IMR-90 (cell line): ENCODE data around the gene CHCHD1. TPM values are rescaled to one million over a fixed set of nuclear protein-coding genes. Genes with fewer than 3 reads are reported as not detected.

Experiments
- ATAC-seq: fragments of 200-7000 bp; cut with Tn5 transposase; 2 replicates; pipeline ENCODE4 v1.9.1; 2020; ENCODE audit warnings: low read depth, mild to moderate bottlenecking, moderate library complexity
- BruUV-seq: library from RNA; stranded (reverse); fragments of 400-500 nt; replicated peaks from 2 replicates; lab custom pipeline; 2021; lab: Mats Ljungman, UMichigan
- CTCF ChIA-PET: fragments of 300-600 bp; formaldehyde crosslinking; extraction: SDS; loops from one replicate; lab custom pipeline; 2021; ENCODE audit warnings: antibody characterized with exemption; lab: Yijun Ruan, JAX
- POLR2A ChIA-PET: fragments of 300-600 bp; sonication (Branson Sonifier 250); formaldehyde crosslinking; loops from one replicate; lab custom pipeline; 2022; ENCODE audit warnings: antibody characterized with exemption; ENCODE audit not compliant: unreplicated experiment; lab: Charles Lee
- DNase-seq: peaks from one replicate; pipeline ENCODE4 v3.0.0; 2013
- H2AFZ ChIP-seq: replicated peaks from 2 replicates; pipeline ENCODE3; 2013; ENCODE audit warnings: low read length, mild to moderate bottlenecking; ENCODE audit not compliant: poor library complexity
- H2AK5ac ChIP-seq: 2 replicates; pipeline ENCODE4 v1.6.1; 2013; ENCODE audit warnings: low read depth, low read length, inconsistent platforms
- H2AK9ac ChIP-seq: replicated peaks from 2 replicates; pipeline ENCODE3; 2013; ENCODE audit warnings: mild to moderate bottlenecking, low read depth, low read length, moderate library complexity; ENCODE audit not compliant: poor library complexity
- H2BK120ac ChIP-seq: 2 replicates; pipeline ENCODE4 v1.6.1; 2013; ENCODE audit warnings: low read depth, low read length, inconsistent platforms
- H2BK15ac ChIP-seq: 3 replicates; pipeline ENCODE4 v1.6.1; 2013; ENCODE audit warnings: low read depth, low read length, inconsistent platforms
- H2BK20ac ChIP-seq: 2 replicates; pipeline ENCODE4 v1.6.1; 2013; ENCODE audit warnings: low read depth, mild to moderate bottlenecking, inconsistent platforms, low read length, moderate library complexity
- H2BK5ac ChIP-seq: 2 replicates; pipeline ENCODE4 v1.6.1; 2013; ENCODE audit warnings: mild to moderate bottlenecking, low read depth, low read length, inconsistent platforms; ENCODE audit not compliant: poor library complexity, severe bottlenecking
- H3K14ac ChIP-seq: replicated peaks from 2 replicates; pipeline ENCODE4 v1.6.1; 2013; ENCODE audit warnings: low read depth, low read length, inconsistent platforms
- H3K18ac ChIP-seq: 2 replicates; pipeline ENCODE4 v1.6.1; 2013; ENCODE audit warnings: low read depth, low read length, control low read depth
- H3K23ac ChIP-seq: 2 replicates; pipeline ENCODE4 v1.6.1; 2013; ENCODE audit warnings: low read depth, low read length, inconsistent platforms
- H3K27ac ChIP-seq: 2 replicates; pipeline ENCODE4 v1.5.1; 2013; ENCODE audit warnings: mild to moderate bottlenecking, control low read depth, low read length; ENCODE audit not compliant: insufficient read depth
- H3K27me3 ChIP-seq: 2 replicates; pipeline ENCODE4 v1.6.1; 2013; ENCODE audit warnings: low read length; ENCODE audit not compliant: control insufficient read depth, insufficient read depth
- H3K36me3 ChIP-seq: 2 replicates; pipeline ENCODE4 v1.6.1; 2013; ENCODE audit warnings: low read length, mixed read lengths; ENCODE audit not compliant: control insufficient read depth, insufficient read depth
- H3K4ac ChIP-seq: 2 replicates; pipeline ENCODE4 v1.6.1; 2013; ENCODE audit warnings: low read depth, low read length, inconsistent platforms
- H3K4me1 ChIP-seq: 2 replicates; pipeline ENCODE4 v1.6.1; 2013; ENCODE audit warnings: low read length, mixed read lengths; ENCODE audit not compliant: control insufficient read depth, insufficient read depth
- H3K4me2 ChIP-seq: 2 replicates; pipeline ENCODE4 v1.6.1; 2013; ENCODE audit warnings: low read depth, mild to moderate bottlenecking, control low read depth, low read length, moderate library complexity
- H3K4me3 ChIP-seq: 2 replicates; pipeline ENCODE4 v1.5.1; 2013; ENCODE audit warnings: low read depth, mild to moderate bottlenecking, control low read depth, low read length, moderate library complexity; ENCODE audit not compliant: insufficient read depth
- H3K56ac ChIP-seq: 2 replicates; pipeline ENCODE4 v1.6.1; 2013; ENCODE audit warnings: low read length, inconsistent platforms; ENCODE audit not compliant: insufficient read depth; ENCODE audit errors: extremely low read depth
- H3K79me1 ChIP-seq, 2 experiments: 2 replicates each; pipeline ENCODE4 v1.6.1; 2013; ENCODE audit warnings: low read length in 2 of 2, inconsistent platforms in 1 of 2, low read depth in 1 of 2
- H3K9ac ChIP-seq: 2 replicates; pipeline ENCODE4 v1.6.1; 2013; ENCODE audit warnings: low read depth, low read length, control low read depth
- H3K9me1 ChIP-seq: 2 replicates; pipeline ENCODE4 v1.6.1; 2013; ENCODE audit warnings: low read length, inconsistent platforms; ENCODE audit not compliant: insufficient read depth
- H3K9me3 ChIP-seq: 2 replicates; pipeline ENCODE4 v1.6.1; 2013; ENCODE audit warnings: low read length; ENCODE audit not compliant: control insufficient read depth, insufficient read depth
- H4K20me1 ChIP-seq: 2 replicates; pipeline ENCODE4 v1.6.1; 2013; ENCODE audit warnings: low read length, inconsistent platforms; ENCODE audit not compliant: insufficient read depth
- H4K5ac ChIP-seq: 2 replicates; pipeline ENCODE4 v1.6.1; 2013; ENCODE audit warnings: mild to moderate bottlenecking, low read depth, low read length, control low read depth
- H4K8ac ChIP-seq, 2 experiments: 2 replicates each; pipeline ENCODE4 v1.6.1; 2013; ENCODE audit warnings: low read depth in 2 of 2, low read length in 2 of 2, control low read depth in 1 of 2, inconsistent platforms in 1 of 2
- H4K91ac ChIP-seq: 2 replicates; pipeline ENCODE4 v1.6.1; 2013; ENCODE audit warnings: low read depth, low read length, inconsistent platforms; ENCODE audit not compliant: insufficient read depth
- ELK1 ChIP-seq: fragments of 150-350 bp; IDR thresholded peaks from 2 replicates; pipeline ENCODE4 v1.6.1; 2016; ENCODE audit warnings: low read depth, mild to moderate bottlenecking, low read length, moderate library complexity, borderline replicate concordance
- FOS ChIP-seq: fragments of 150-350 bp; IDR thresholded peaks from 2 replicates; pipeline ENCODE4 v1.6.1; 2016; ENCODE audit warnings: low read depth, low read length
- MAFK ChIP-seq: IDR thresholded peaks from 2 replicates; pipeline ENCODE4 v1.6.1; 2012; ENCODE audit warnings: low read depth, low read length, improper control_type of control experiment
- MAZ ChIP-seq: IDR thresholded peaks from 2 replicates; pipeline ENCODE4 v1.6.1; 2012; ENCODE audit warnings: low read depth, mild to moderate bottlenecking, low read length, improper control_type of control experiment, moderate library complexity, borderline replicate concordance
- MXI1 ChIP-seq: IDR thresholded peaks from 2 replicates; pipeline ENCODE4 v1.6.1; 2012; ENCODE audit warnings: low read depth, mild to moderate bottlenecking, low read length, moderate library complexity, borderline replicate concordance
- NFE2L2 ChIP-seq: fragments of 150-350 bp; IDR thresholded peaks from 2 replicates; pipeline ENCODE4 v1.6.1; 2016; ENCODE audit warnings: low read depth, mild to moderate bottlenecking, low read length
- POLR2A ChIP-seq: IDR thresholded peaks from 2 replicates; pipeline ENCODE4 v1.6.1; 2012; ENCODE audit warnings: mild to moderate bottlenecking, low read depth, low read length
- RAD21 ChIP-seq: IDR thresholded peaks from 2 replicates; pipeline ENCODE4 v1.6.1; 2012; ENCODE audit warnings: low read length, improper control_type of control experiment
- RCOR1 ChIP-seq: IDR thresholded peaks from 2 replicates; pipeline ENCODE4 v1.6.1; 2012; ENCODE audit warnings: mild to moderate bottlenecking, low read length, improper control_type of control experiment; ENCODE audit not compliant: insufficient replicate concordance
- SMC3 ChIP-seq: fragments of 150-350 bp; IDR thresholded peaks from 2 replicates; pipeline ENCODE4 v1.6.1; 2016; ENCODE audit warnings: low read depth, mild to moderate bottlenecking, antibody characterized with exemption, low read length, moderate library complexity
- WGBS, 2 experiments: methylation state at CpG; one replicate each; pipeline versions ENCODE4 v1.1.5 to v1.1.7; 2013; ENCODE audit warnings: missing lambda C conversion rate in 2 of 2; ENCODE audit not compliant: insufficient read length in 1 of 2; ENCODE audit errors: extremely low coverage in 2 of 2; 5-methylcytosine and 5-hydroxymethylcytosine counted together
- dilution Hi-C: fragments of 300-500 bp; cut with HindIII; formaldehyde crosslinking; loops from one replicate; pipeline ENCODE4 v1.14.3; 2018; ENCODE audit warnings: low sequenced_read_pairs; ENCODE audit not compliant: unreplicated experiment
- in situ Hi-C: fragments of 300-500 bp; cut with MboI; formaldehyde crosslinking; loops from 3 replicates; pipeline ENCODE4 v1.14.3; 2019; ENCODE audit warnings: low sequenced_read_pairs, inconsistent platforms, mixed read lengths
- intact Hi-C: fragments of 100-400 bp; cut with micrococcal nuclease; formaldehyde crosslinking; loops from 2 replicates; pipeline ENCODE4 v1.10.0; 2022
- polyA plus RNA-seq, 3 experiments: library from polyadenylated mRNA; depleted of rRNA; stranded (reverse); fragments of >200 nt; gene quantifications; 2 replicates each; pipeline ENCODE4 v1.2.3, GENCODE V29; 2012; ENCODE audit warnings: low replicate concordance in 1 of 3
- total RNA-seq: library from RNA; depleted of rRNA; stranded (reverse); fragments of >200 nt; gene quantifications from 2 replicates; pipeline ENCODE4 v1.2.3, GENCODE V29; 2012

CHCHD1 gene
- total and polyA plus RNA-seq, 2 of the 4 experiments (the other 2 are of a cell fraction) = 11.5 to 21.0 TPM

- TF ChIP-seq ELK1 (no peak), POLR2A (no peak), NFE2L2 (no peak), RAD21 (no peak), SMC3 (no peak), MAFK (no peak), RCOR1 (no peak)
Measured at GRCh38 chr10:73744664-73744975, 37.2 kb upstream of the CHCHD1 start (continued).

- no peak overlapping the region for H3K4me3 ChIP-seq
- H3K36me3 ChIP-seq = peaks cover 22% of the 10 kb centered on the region
- DNase-seq = no peak
- no peak overlapping the region for H2BK5ac ChIP-seq
- no peak overlapping the region for H2AFZ ChIP-seq
- no peak overlapping the region for H4K5ac ChIP-seq
- H4K20me1 ChIP-seq = peaks cover 21% of the 10 kb centered on the region; the same call in 1 of the 2 replicates
- no peak overlapping the region for H2BK120ac ChIP-seq
- H3K9me3 ChIP-seq = no peaks in the 10 kb centered on the region
- dilution Hi-C loops = no loop called here
- no peak overlapping the region for H3K23ac ChIP-seq
- no peak overlapping the region for H2AK5ac ChIP-seq
- H3K4me1 ChIP-seq = peaks cover 2% of the 10 kb centered on the region; the same call in 1 of the 2 replicates
- intact Hi-C loops = loop anchor here (10.0 kb wide), 1 partner anchor 222 kb away; no protein-coding TSS in a partner anchor
- WGBS, 2 experiments = no CpG with 5 or more reads among the region's 2 CpGs
- H3K9ac ChIP-seq = no peak overlapping the region
- TF ChIP-seq MAZ = no peak
- TF ChIP-seq FOS = no peak
- no peak for TF ChIP-seq MXI1
- ATAC-seq = no peak
- H2AK9ac ChIP-seq = no peak overlapping the region
- no peak overlapping the region for H3K14ac ChIP-seq
- no peak overlapping the region for H3K4ac ChIP-seq
- BruUV-seq = no TSS peak
- no peak overlapping the region for H2BK20ac ChIP-seq
- no peak overlapping the region for H3K56ac ChIP-seq
- H2BK15ac ChIP-seq = no peak overlapping the region
- no peak overlapping the region for H4K91ac ChIP-seq
- H3K9me1 ChIP-seq = peaks cover 10% of the 10 kb centered on the region; the same call in 1 of the 2 replicates
- H3K79me1 ChIP-seq = peaks cover 42 to 80% of the 10 kb centered on the region in 2 experiments
- no peak overlapping the region for H4K8ac ChIP-seq
- ChIA-PET POLR2A (interaction anchor here (0.7 kb wide), 1 partner anchor 194 kb away, joined by 4 read pairs; no protein-coding TSS in a partner anchor), CTCF (no interaction called here)
- H3K27ac ChIP-seq = no peak overlapping the region
- H3K27me3 ChIP-seq = no peaks in the 10 kb centered on the region
- no peak overlapping the region for H3K18ac ChIP-seq
- H3K4me2 ChIP-seq = no peak overlapping the region
- in situ Hi-C loops = no loop called here
Measured at GRCh38 chr10:73746721-73747120, 35.1 kb upstream of the CHCHD1 start.
